Hematopoietic multipotent progenitor cell treated with erythropoietin and hydrocortisone succinate and interleukin-3 and kit ligand, for 6 days (in vitro differentiated cells): ENCODE measurements around the gene SMYD5.
"Not testable (repeated sequence)": the region's sequence is repeated elsewhere in the genome, so short reads cannot be mapped to it uniquely, and the experiment has no call there.

Experiments used
- DNase-seq: peaks from one replicate; pipeline ENCODE4 v3.0.0-alpha.2; 2015

The SMYD5 gene

GRCh38 chr2:73262108-73262651 lies 48.1 kb downstream of the SMYD5 start:
- no peak for DNase-seq

DNA sequence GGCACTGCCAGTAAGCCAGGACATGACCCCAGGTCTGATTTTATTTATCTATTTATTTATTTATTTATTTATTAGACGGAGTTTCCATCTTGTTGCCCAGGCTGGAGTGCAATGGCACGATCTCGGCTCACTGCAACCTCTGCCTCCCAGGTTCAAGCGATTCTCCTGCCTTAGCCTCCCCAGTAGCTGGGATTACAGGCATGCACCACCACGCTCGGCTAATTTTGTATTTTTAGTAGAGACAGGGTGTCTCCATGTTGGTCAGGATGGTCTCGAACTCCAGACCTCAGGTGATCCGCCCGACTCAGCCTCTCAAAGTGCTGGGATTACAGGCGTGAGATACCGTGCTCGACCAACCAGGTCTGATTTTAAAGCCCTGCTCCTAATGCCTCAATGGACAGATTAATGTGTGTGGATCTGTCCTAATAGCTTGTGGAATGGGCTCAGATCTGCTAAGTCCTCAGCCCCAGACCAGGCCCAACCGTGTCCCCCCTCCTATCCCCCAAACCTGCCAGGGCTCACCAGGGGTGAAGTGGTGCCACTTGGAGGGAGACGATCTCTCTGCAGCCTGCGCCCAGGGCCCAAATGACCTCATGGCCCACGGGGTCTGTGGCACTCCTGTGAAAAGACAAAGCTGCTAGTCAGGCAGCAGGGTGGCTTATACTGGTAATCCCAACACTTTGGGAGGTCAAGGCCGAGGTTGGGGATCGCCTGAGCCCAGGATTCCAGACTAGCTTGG lies 48.8 kb downstream of the SMYD5 start:
- not testable (repeated sequence) for DNase-seq

DNA sequence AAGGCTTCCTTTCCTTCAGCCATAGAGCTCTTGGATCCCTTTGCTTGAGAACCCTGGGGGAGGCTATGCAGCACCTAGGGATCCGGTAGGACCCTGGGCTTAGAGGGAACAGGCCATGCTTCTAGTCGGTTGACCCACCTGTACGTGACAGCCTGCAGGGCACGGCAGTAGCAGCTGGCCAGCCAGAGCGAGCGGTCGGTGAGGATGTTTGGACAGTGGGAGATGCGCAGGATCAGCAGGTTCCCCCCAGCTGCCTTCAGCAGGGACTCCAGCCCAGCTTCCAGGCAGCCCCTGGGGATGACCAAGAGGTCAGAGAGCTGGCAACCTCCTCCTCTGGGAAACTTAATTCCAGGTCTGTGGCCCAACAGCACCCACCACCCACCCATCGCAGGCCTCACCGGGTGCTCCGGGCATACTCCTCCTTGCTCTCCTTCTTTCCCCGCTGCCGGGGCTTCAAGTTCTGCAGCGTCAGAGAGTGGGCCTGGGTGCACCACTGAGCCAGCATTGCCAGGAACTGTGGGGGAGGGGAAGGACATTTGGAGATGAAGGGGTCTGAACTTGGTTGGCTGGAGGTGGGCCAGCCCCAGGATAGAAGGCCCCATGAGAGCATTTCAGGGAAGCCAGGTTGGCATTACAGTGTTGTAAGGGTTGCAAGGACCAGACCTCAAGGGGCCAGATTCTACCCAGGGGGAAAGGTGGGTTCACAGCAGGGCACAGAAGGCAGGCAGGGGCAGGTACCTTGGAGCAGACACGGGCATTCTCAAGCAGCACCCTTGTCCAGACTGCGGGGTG lies 49.7 kb downstream of the SMYD5 start:
- no peak for DNase-seq

- no peak for DNase-seq
Measured at GRCh38 chr2:73264332-73264606, 50.2 kb downstream of the SMYD5 start.

- DNase-seq: no peak
Measured at GRCh38 chr2:73264783-73265182, 50.7 kb downstream of the SMYD5 start.

DNA sequence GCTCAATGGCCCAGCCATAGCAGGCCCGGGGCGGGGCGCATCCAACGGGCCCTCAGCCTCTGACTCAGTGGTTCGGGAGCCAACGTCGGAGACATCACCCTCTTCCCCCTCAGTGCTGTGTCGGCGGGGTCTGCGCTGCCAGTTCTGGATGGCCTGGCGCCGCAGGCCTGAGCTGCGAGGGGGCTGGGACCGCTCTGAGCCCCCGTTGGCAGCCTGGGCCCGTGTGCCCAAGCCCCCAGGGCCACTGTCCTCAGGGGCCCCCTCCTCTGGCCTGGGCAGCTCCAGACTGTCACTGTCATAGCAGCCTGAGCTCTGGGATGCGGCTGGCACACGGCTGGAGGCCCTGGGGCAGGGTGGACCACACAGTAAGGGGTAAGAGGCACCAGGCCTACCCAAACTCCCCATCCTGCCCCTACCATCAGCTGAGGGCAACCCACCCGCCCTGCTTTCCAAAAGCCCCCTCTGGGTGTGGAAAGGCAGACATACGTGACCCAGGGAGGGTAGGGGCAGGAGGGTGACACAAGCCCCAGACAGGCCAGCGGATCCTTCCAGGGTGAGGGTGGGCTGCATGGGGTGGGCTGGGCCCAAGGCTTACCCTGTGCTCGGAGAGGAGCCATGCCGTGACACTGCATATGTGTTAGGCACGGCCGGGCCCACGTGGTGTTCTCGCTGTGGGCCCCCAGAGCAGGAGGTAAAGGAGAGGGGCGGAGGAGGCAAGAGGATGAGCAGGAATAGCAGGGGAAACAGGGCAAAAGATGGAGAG lies 51.4 kb downstream of the SMYD5 start:
- DNase-seq: no peak

- no peak for DNase-seq
Measured at GRCh38 chr2:73266061-73266901, 52.2 kb downstream of the SMYD5 start.

GRCh38 chr2:73267008-73267407 lies 53.0 kb downstream of the SMYD5 start:
- DNase-seq: no peak

GRCh38 chr2:73268366-73268829 lies 54.4 kb downstream of the SMYD5 start:
- DNase-seq: no peak

GRCh38 chr2:73268830-73269685 lies 55.0 kb downstream of the SMYD5 start:
- peak; percentile 36 for DNase-seq

GRCh38 chr2:73269686-73270465 lies 55.8 kb downstream of the SMYD5 start:
- no peak for DNase-seq

GRCh38 chr2:73272270-73272669 lies 58.2 kb downstream of the SMYD5 start:
- no peak for DNase-seq
